Ascending aorta (tissue), 2 donors: ENCODE data around the gene PDSS2. TPM values are rescaled to one million over a fixed set of nuclear protein-coding genes. Genes with fewer than 3 reads are reported as not detected.

Source experiments
- DNase-seq, 2 donors: peaks; one replicate each; pipeline ENCODE4 v3.0.0-alpha.2; 2019; ENCODE audit warnings: low spot score in 2 of 2
- H3K27ac ChIP-seq, 2 donors: fragments of 200-600 bp; sonication (generic); one replicate each; pipeline ENCODE4 v1.5.1; 2016 to 2017; ENCODE audit warnings: mild to moderate bottlenecking in 1 of 2
- H3K27me3 ChIP-seq: fragments of 200-600 bp; sonication (generic); one replicate; pipeline ENCODE4 v1.5.1; 2017
- H3K36me3 ChIP-seq, 2 donors: fragments of 200-600 bp; sonication (generic); one replicate each; pipeline ENCODE4 v1.5.1; 2016
- H3K4me1 ChIP-seq, 2 donors: fragments of 200-600 bp; sonication (generic); one replicate each; pipeline ENCODE4 v1.5.1; 2016 to 2017; ENCODE audit warnings: mild to moderate bottlenecking in 1 of 2
- H3K4me3 ChIP-seq, 2 donors: fragments of 200-600 bp; sonication (generic); one replicate each; pipeline ENCODE4 v1.5.1; 2016 to 2017; ENCODE audit warnings: mild to moderate bottlenecking in 1 of 2
- H3K9me3 ChIP-seq, 2 donors: fragments of 200-600 bp; sonication (generic); one replicate each; pipeline ENCODE4 v1.5.1; 2016
- CTCF ChIP-seq, 3 experiments: fragments of 200-600 bp in 2 of 3; fragments of 450-650 bp in 1 of 3; sonication (generic) in 2 of 3; IDR thresholded peaks; one replicate each; pipeline ENCODE4 v1.5.1; 2016 to 2019; ENCODE audit warnings: antibody characterized with exemption in 3 of 3, mild to moderate bottlenecking in 1 of 3, moderate library complexity in 1 of 3
- intact Hi-C: fragments of 100-400 bp; cut with DNase I; formaldehyde crosslinking; loops from one replicate; pipeline ENCODE4 v1.15.1; 2023
- total RNA-seq: library from RNA; depleted of rRNA; stranded (reverse); fragments of >200 nt; gene quantifications from one replicate; pipeline ENCODE4 v1.1.0, GENCODE V29; 2016

The PDSS2 gene
- total RNA-seq, 1 donor from 2014 or later, result 0.85 TPM

GRCh38 chr6:107154801-107155160 is 304.6 kb downstream of the PDSS2 start:
- TF ChIP-seq CTCF (IDR thresholded peaks at IDR 0.05), result no peak
- Histone ChIP-seq H3K27ac (no peak overlapping the region), H3K4me3 (no peak overlapping the region), H3K27me3 (no peaks in the 10 kb centered on the region), H3K4me1 (no peaks in the 10 kb centered on the region), H3K9me3 (no peaks in the 10 kb centered on the region), H3K36me3 (no peaks in the 10 kb centered on the region)
- no peak for DNase-seq
- intact Hi-C loops, result no loop called here

GRCh38 chr6:107154131-107154800 is 305.1 kb downstream of the PDSS2 start:
- TF ChIP-seq CTCF (IDR thresholded peaks at IDR 0.05), result no peak
- H3K27ac ChIP-seq, result no peak overlapping the region
- H3K4me1 ChIP-seq, result no peaks in the 10 kb centered on the region
- no peaks in the 10 kb centered on the region for H3K9me3 ChIP-seq
- intact Hi-C loops, result no loop called here
- DNase-seq, result no peak
- H3K4me3 ChIP-seq, result no peak overlapping the region
- H3K27me3 ChIP-seq, result no peaks in the 10 kb centered on the region
- no peaks in the 10 kb centered on the region for H3K36me3 ChIP-seq

- no peak for DNase-seq
Measured at GRCh38 chr6:107152638-107153430, 306.5 kb downstream of the PDSS2 start.

GRCh38 chr6:107144666-107145065 is 314.7 kb downstream of the PDSS2 start:
- H3K27ac ChIP-seq, result no peak overlapping the region
- H3K27me3 ChIP-seq, result no peaks in the 10 kb centered on the region
- intact Hi-C loops, result no loop called here
- H3K9me3 ChIP-seq, result no peaks in the 10 kb centered on the region
- no peaks in the 10 kb centered on the region for H3K4me1 ChIP-seq
- no peaks in the 10 kb centered on the region for H3K36me3 ChIP-seq
- no peak overlapping the region for H3K4me3 ChIP-seq
- DNase-seq, result no peak
- no peak for TF ChIP-seq CTCF (IDR thresholded peaks at IDR 0.05)

More at GRCh38 chr6:107152638-107153430, 306.5 kb downstream of the PDSS2 start:
- no peak overlapping the region for H3K4me3 ChIP-seq
- no peaks in the 10 kb centered on the region for H3K4me1 ChIP-seq
- H3K9me3 ChIP-seq, result no peaks in the 10 kb centered on the region
- no peaks in the 10 kb centered on the region for H3K27me3 ChIP-seq
- no peak for TF ChIP-seq CTCF (IDR thresholded peaks at IDR 0.05)
- H3K27ac ChIP-seq, result no peak overlapping the region
- no peaks in the 10 kb centered on the region for H3K36me3 ChIP-seq
- intact Hi-C loops, result no loop called here

- DNase-seq, result no peak
- H3K27me3 ChIP-seq, result no peaks in the 10 kb centered on the region
- intact Hi-C loops, result no loop called here
- H3K36me3 ChIP-seq, result no peaks in the 10 kb centered on the region
- H3K4me1 ChIP-seq, result no peaks in the 10 kb centered on the region
- no peak overlapping the region for H3K4me3 ChIP-seq
- no peak for TF ChIP-seq CTCF (IDR thresholded peaks at IDR 0.05)
- no peak overlapping the region for H3K27ac ChIP-seq
- H3K9me3 ChIP-seq, result no peaks in the 10 kb centered on the region
Measured at GRCh38 chr6:107144014-107144413, 315.4 kb downstream of the PDSS2 start.
